Esophagus muscularis mucosa (tissue), 4 donors: Measurements from ENCODE around the gene ARHGEF38.

Experiments used
- EP300 ChIP-seq: sonication (generic); formaldehyde crosslinking; IDR thresholded peaks from one replicate; pipeline ENCODE4 v1.6.1; 2017; ENCODE audit warnings: antibody characterized with exemption
- POLR2A ChIP-seq: fragments of 450-650 bp; IDR thresholded peaks from one replicate; pipeline ENCODE4 v1.6.1; 2017; ENCODE audit warnings: antibody characterized with exemption, moderate library complexity, mild to moderate bottlenecking, low read depth
- POLR2AphosphoS5 ChIP-seq, 2 donors: sonication (generic); formaldehyde crosslinking; IDR thresholded peaks; one replicate each; pipeline ENCODE4 v1.6.1; 2017; ENCODE audit warnings: antibody characterized with exemption in 2 of 2
- TF ChIP-seq, protein P1 (sequence below), 3 experiments: fragments of 200-600 bp in 2 of 3; fragments of 450-650 bp in 1 of 3; sonication (generic) in 2 of 3; IDR thresholded peaks; one replicate each; pipeline ENCODE4 v1.5.1; 2017 to 2019; ENCODE audit warnings: antibody characterized with exemption in 3 of 3, mild to moderate bottlenecking in 2 of 3, moderate library complexity in 1 of 3

- TF ChIP-seq, protein P1, sequence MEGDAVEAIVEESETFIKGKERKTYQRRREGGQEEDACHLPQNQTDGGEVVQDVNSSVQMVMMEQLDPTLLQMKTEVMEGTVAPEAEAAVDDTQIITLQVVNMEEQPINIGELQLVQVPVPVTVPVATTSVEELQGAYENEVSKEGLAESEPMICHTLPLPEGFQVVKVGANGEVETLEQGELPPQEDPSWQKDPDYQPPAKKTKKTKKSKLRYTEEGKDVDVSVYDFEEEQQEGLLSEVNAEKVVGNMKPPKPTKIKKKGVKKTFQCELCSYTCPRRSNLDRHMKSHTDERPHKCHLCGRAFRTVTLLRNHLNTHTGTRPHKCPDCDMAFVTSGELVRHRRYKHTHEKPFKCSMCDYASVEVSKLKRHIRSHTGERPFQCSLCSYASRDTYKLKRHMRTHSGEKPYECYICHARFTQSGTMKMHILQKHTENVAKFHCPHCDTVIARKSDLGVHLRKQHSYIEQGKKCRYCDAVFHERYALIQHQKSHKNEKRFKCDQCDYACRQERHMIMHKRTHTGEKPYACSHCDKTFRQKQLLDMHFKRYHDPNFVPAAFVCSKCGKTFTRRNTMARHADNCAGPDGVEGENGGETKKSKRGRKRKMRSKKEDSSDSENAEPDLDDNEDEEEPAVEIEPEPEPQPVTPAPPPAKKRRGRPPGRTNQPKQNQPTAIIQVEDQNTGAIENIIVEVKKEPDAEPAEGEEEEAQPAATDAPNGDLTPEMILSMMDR (IDR thresholded peaks at IDR 0.05), result no peak
- TF ChIP-seq POLR2AphosphoS5 (IDR thresholded peaks at IDR 0.05), result no peak
- TF ChIP-seq EP300, result no peak
- no peak for TF ChIP-seq POLR2A
Observed at GRCh38 chr4:105546086-105546485, 6.3 kb upstream of the ARHGEF38 start.
